Measurements from ENCODE around the gene SPATA32.

The SPATA32 gene

GRCh38 chr17:45293413-45294211 is 31.7 kb upstream of the SPATA32 start:
- TF ChIP-seq FOXP2 (optimal IDR thresholded peaks at IDR 0.05; ENCODE audit: borderline replicate concordance, extremely low read depth, extremely low read length, insufficient read depth) (no peak), REST (IDR thresholded peaks at IDR 0.05; ENCODE audit: insufficient read depth in 1 of 2, low read depth in 2 of 2, low read length in 2 of 2) (peak; percentile 38 to 77; a peak in 2 of 4 replicates)

GRCh38 chr17:45292696-45293412 is 31.0 kb upstream of the SPATA32 start:
- no peak for TF ChIP-seq REST (IDR thresholded peaks at IDR 0.05; ENCODE audit: insufficient read depth in 1 of 2, low read depth in 2 of 2, low read length in 2 of 2)
- TF ChIP-seq FOXP2 (optimal IDR thresholded peaks at IDR 0.05; ENCODE audit: borderline replicate concordance, extremely low read depth, extremely low read length, insufficient read depth), result no peak
- TF ChIP-seq SIN3A (IDR thresholded peaks at IDR 0.05; ENCODE audit: borderline replicate concordance, insufficient read depth, low read length), result no peak
- TF ChIP-seq POLR2AphosphoS5 (IDR thresholded peaks at IDR 0.05; ENCODE audit: low read depth, low read length), result no peak
- no peak for TF ChIP-seq TAF1 (IDR thresholded peaks at IDR 0.05; ENCODE audit: borderline replicate concordance, insufficient read depth, low read length)

GRCh38 chr17:45291171-45291805 is 29.4 kb upstream of the SPATA32 start:
- TF ChIP-seq FOXP2 (optimal IDR thresholded peaks at IDR 0.05; ENCODE audit: borderline replicate concordance, extremely low read depth, extremely low read length, insufficient read depth) (no peak), REST (IDR thresholded peaks at IDR 0.05; ENCODE audit: insufficient read depth in 1 of 2, low read depth in 2 of 2, low read length in 2 of 2) (no peak), TAF1 (IDR thresholded peaks at IDR 0.05; ENCODE audit: borderline replicate concordance, insufficient read depth, low read length) (no peak), POLR2AphosphoS5 (IDR thresholded peaks at IDR 0.05; ENCODE audit: low read depth, low read length) (no peak), SIN3A (IDR thresholded peaks at IDR 0.05; ENCODE audit: borderline replicate concordance, insufficient read depth, low read length) (no peak)

GRCh38 chr17:45290269-45290765 is 28.4 kb upstream of the SPATA32 start:
- TF ChIP-seq SIN3A (IDR thresholded peaks at IDR 0.05; ENCODE audit: borderline replicate concordance, insufficient read depth, low read length) (no peak), REST (IDR thresholded peaks at IDR 0.05; ENCODE audit: insufficient read depth in 1 of 2, low read depth in 2 of 2, low read length in 2 of 2) (no peak), TAF1 (IDR thresholded peaks at IDR 0.05; ENCODE audit: borderline replicate concordance, insufficient read depth, low read length) (no peak), POLR2AphosphoS5 (IDR thresholded peaks at IDR 0.05; ENCODE audit: low read depth, low read length) (no peak), FOXP2 (optimal IDR thresholded peaks at IDR 0.05; ENCODE audit: borderline replicate concordance, extremely low read depth, extremely low read length, insufficient read depth) (no peak)

All from PFSK-1 (cell line).